Fibroblast of villous mesenchyme (primary cell): ENCODE data around the gene AVPR2. TPM values are rescaled to one million over a fixed set of nuclear protein-coding genes. Genes with fewer than 3 reads are reported as not detected.
A peak's percentile ranks its signal among the peaks of the same experiment; 100 is the strongest.

Source experiments
- DNase-seq: peaks from one replicate; pipeline ENCODE4 v3.0.0-alpha.2; 2010; ENCODE audit warnings: low read depth
- H3K4me3 ChIP-seq: 2 replicates; pipeline ENCODE4 v1.5.1; 2011; ENCODE audit warnings: low read depth, mild to moderate bottlenecking, low read length
- CTCF ChIP-seq: IDR thresholded peaks from 2 replicates; pipeline ENCODE4 v1.5.1; 2012; ENCODE audit warnings: low read depth, mild to moderate bottlenecking, low read length; ENCODE audit not compliant: insufficient read depth
- total RNA-seq: library from RNA; depleted of rRNA; stranded (reverse); fragments of >200 nt; gene quantifications from 2 replicates; pipeline ENCODE4 v1.2.3, GENCODE V29; 2012

Gene AVPR2
- total RNA-seq, 1 donor, result not detected

DNA sequence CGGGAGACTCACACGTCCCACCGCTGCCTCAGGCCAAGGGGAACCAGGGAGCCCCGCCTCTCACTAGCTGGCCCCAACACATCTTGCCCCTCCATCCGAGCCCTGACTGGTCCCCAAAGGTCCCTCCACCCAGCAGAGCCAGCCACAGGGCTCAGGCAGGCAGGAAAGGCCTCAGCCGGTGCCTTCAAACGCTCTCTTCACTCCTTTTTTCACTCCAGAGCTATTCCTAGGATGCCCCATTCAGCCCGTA lies 23.1 kb downstream of the AVPR2 start:
- no peak for DNase-seq
- no peak for TF ChIP-seq CTCF
- H3K4me3 ChIP-seq, result peak overlapping the region; percentile 66

GRCh38 chrX:153927922-153928760 lies 23.7 kb downstream of the AVPR2 start:
- H3K4me3 ChIP-seq, result peak overlapping the region; percentile 66
- TF ChIP-seq CTCF, result no peak
- peak; percentile 98 for DNase-seq

- no peak for DNase-seq
- TF ChIP-seq CTCF, result no peak
Measured at GRCh38 chrX:153928846-153929245, 24.4 kb downstream of the AVPR2 start.

GRCh38 chrX:153929576-153929975 lies 25.1 kb downstream of the AVPR2 start:
- DNase-seq, result no peak
- no peak for TF ChIP-seq CTCF

More at GRCh38 chrX:153928846-153929245, 24.4 kb downstream of the AVPR2 start:
- no peak overlapping the region for H3K4me3 ChIP-seq

DNA sequence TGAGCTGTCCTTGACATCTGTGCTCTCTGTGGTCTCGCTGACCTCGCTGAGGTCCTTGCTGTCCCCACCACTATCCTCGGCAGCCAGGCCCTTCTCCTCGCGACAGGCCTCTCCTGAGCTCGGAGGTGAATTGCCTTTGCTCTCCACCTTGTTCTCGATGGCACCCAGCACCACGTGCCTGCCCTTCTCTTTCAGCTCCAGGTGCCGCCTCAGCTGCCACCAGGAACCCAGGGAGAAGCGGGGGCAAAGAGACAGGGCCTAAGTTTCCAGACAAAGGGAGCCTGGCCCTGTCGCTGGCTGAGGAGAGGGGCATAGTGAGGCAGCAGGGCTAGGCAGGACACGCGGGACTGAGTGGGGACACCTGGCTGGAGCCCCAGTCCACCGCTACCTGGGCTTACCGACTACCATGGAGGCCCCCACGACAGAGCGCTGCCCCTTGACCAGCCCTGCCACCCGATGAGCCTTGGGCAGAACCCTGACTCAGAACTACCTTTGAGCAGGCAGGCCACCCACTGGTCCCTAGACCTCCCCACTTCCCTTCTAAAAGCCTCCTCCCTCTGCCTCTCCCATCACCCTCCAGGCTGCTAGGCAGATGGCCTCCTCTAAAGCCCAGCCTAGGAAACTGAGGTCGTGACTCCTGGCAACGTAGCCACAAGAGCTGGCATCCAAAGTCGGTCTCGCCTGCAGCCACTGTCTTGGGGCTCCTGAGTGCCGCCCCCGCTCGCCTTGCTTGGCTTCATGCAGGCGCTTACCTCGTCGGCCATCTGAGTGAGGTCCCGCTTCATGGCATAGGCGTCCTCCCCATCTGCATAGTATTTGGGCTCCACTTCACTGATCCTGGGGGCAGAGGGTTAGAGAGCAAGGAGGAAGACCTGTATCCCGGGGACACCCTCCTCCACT lies 25.8 kb downstream of the AVPR2 start:
- TF ChIP-seq CTCF, result no peak
- DNase-seq, result no peak
- no peak overlapping the region for H3K4me3 ChIP-seq

More at GRCh38 chrX:153929576-153929975, 25.1 kb downstream of the AVPR2 start:
- no peak overlapping the region for H3K4me3 ChIP-seq

DNA sequence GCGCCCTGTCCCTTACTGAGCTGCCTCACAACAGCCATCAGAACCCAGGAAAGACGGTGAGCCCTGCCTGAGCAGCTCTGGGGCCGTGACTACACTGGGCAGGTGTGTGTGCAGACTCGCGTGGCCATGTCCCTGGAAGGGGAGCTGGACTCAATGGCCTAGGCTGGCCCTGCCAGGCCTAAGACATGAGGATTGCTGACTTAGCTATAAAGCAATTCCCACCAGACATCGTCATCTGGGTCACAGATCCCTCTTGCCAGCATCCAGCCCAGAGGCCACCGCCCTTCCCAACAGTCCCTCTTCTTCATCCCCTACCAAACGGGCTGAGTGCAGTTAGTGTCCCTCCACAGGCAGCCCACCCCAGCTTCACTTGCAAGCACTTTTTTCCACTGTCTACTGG lies 26.7 kb downstream of the AVPR2 start:
- no peak for DNase-seq
- TF ChIP-seq CTCF, result no peak
- H3K4me3 ChIP-seq, result no peak overlapping the region
